HG03280 (cell line): Measurements from ENCODE around the gene MOCS3.
A peak's percentile ranks its signal among the peaks of the same experiment; 100 is the strongest.

ENCODE experiments used
- ATAC-seq: cut with Tn5 transposase; IDR thresholded peaks from one replicate; pipeline ENCODE4 v1.9.1; 2021; ENCODE audit warnings: mild to moderate bottlenecking, moderate library complexity; ENCODE audit not compliant: unreplicated experiment

MOCS3 gene

GRCh38 chr20:50980851-50981713, 22.5 kb downstream of the MOCS3 start:
- ATAC-seq, result no peak

DNA sequence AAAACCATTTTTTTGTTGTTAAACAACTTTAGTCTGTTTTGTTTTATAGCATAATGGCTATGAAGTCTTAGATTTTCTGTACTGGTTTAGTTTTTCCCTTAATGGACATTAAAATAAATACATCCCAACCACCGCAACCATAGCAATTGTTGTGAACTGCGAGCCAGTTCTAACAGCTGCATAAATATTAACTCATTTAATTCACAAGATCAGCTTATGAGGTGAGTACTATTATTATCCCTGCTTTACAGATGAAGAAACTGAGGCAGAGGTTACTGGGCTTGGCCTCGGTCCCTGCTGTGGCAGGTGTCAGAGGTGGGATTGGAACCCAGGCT, 23.1 kb downstream of the MOCS3 start:
- ATAC-seq, result no peak

DNA sequence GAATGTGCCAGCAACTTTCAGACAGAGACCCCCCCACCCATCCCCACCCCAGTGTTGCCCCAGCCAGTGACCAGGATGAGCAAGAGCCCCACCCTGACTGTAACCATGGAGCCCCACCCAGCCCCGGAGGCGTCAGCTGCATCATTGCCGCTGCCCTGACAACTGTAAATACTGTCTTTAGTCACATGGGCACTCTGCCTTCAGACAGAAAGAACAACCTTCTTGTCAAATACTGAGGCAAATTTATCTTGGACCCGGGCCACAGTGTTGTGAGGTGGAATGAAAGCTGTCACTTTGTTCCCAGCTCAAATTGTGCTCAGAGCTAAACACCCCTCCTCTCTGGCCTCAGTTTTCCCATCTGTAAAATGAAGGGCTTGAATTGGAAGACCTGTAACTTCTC, 23.7 kb downstream of the MOCS3 start:
- no peak for ATAC-seq

GRCh38 chr20:50983321-50983720, 24.7 kb downstream of the MOCS3 start:
- no peak for ATAC-seq

DNA sequence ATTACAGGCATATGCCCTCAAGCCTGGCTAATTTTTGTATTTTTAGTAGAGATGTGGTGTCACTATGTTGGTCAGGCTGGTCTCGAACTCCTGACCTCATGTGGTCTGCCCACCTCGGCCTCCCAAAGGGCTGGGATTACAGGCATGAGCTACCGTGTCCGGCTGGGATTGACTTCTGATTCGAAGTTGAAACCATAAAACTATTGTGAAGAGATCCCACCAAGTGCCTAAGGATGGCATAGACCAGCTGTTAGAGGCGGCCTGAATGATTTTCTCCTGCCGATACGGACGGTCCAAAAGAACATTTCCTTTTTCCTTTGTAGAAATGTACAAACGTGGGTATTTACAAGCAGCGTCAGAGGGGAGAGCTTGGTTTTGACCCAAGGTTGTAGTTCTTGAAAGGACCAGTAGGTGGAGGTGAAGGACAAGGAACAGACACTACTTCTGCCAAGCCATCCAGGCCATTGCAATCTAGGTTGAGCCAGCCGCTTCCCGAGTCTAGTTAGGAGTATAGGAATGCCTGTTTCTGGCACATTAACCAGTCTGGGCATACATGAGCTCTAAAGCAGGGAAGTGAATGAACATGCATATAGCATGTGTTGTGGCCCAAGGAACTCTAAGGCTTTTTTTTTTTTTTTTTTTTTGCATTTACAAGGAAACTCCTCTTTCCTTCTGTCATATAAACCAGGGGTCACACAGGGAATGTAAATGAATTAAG, 29.0 kb downstream of the MOCS3 start:
- peak; percentile 68 for ATAC-seq

DNA sequence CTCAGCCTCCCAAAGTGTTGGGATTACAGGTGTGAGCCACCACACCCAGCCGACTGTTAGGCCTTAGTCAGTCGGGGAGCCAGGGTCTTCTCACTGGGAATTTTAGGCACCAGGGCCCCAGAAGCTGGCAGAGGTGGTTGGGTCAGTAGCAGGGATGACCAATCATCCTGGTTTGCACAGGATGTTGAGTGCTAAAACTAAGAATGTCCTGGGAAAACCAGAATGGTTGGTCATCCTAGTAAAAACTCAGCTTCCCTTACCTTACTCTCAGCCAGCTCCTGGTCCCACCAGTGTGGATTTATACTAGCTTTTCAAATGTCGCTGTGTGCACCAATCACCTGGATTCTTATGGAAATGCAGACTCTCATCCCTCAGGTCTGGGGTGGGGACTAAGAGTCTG, 32.5 kb downstream of the MOCS3 start:
- ATAC-seq, result no peak

DNA sequence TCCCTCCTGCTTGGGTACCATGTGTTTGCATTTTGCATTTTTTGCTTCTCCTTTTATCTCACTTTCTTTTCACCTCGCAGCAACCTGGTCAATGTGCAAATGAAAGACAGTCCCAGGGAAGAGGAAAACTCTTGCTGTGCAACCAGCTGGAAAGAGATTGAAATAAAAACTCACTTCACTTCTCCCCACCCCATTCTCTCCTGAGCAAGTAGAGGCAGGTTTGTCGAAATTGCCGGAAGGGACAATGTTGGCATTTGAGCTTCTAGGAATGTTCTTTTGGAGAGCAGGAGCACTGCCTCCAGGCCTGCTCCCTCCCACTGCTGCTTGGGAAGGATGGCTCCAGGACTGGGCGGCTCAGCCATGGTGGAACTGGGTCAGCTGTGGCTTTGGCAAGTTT, 33.7 kb downstream of the MOCS3 start:
- ATAC-seq, result no peak

DNA sequence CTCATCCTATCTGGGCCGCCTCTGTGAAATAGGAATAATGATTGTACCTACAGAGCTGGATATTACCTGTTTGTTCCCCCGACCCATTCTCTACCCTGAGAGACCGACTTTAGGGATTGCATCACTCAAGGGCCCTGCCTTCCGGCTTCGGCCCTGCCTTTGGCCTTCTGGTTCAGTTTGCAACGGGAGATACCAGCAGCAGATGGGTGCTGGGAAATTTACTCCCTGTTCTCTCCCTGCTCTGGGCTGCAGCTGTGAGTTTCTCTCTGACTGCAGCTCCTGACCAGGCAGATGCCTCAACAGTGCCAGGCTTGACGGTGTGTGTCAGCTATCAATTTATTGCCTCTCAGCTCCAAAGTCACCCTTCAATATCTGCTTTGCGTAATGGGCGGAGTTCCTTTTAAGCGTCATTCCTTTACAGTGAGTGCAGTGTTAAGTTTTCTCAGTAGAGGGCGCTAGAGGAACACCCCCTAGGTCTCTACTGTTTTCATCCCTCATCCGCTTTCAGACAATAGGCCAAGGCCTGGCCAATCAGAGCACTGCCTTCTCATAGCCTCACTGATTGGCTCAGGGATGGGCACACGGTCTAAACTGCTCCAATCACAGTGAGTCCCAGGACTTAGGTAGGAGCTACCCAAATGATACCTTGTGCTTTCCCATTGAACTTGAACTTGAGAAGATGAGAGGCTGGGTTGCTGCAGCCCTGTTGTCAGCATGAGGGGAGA, 34.3 kb downstream of the MOCS3 start:
- peak; percentile 76 for ATAC-seq

DNA sequence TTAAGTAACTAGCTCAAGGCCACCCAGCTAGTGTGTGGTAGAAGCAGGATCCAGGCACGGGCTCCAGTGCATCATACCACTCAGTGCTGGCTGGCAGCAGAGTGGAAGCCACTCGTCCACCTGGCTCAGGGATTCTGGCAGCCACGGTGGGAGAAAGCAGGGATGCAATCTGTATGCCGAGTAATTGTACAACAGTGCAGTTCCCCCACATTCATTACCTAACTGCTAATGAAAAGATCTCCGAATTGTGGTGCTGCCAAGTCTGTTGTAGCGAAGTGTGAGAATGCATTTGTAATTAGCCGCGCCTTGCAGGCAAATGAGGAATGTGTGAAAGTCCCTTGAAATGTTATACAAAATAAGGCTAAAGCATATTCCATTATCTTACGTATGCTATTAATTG, 35.3 kb downstream of the MOCS3 start:
- no peak for ATAC-seq

- no peak for ATAC-seq
Observed at GRCh38 chr20:50995506-50995905, 36.9 kb downstream of the MOCS3 start.

- no peak for ATAC-seq
Observed at GRCh38 chr20:50996901-50997865, 38.6 kb downstream of the MOCS3 start.

- no peak for ATAC-seq
Observed at GRCh38 chr20:50999355-50999754, 40.7 kb downstream of the MOCS3 start.

DNA sequence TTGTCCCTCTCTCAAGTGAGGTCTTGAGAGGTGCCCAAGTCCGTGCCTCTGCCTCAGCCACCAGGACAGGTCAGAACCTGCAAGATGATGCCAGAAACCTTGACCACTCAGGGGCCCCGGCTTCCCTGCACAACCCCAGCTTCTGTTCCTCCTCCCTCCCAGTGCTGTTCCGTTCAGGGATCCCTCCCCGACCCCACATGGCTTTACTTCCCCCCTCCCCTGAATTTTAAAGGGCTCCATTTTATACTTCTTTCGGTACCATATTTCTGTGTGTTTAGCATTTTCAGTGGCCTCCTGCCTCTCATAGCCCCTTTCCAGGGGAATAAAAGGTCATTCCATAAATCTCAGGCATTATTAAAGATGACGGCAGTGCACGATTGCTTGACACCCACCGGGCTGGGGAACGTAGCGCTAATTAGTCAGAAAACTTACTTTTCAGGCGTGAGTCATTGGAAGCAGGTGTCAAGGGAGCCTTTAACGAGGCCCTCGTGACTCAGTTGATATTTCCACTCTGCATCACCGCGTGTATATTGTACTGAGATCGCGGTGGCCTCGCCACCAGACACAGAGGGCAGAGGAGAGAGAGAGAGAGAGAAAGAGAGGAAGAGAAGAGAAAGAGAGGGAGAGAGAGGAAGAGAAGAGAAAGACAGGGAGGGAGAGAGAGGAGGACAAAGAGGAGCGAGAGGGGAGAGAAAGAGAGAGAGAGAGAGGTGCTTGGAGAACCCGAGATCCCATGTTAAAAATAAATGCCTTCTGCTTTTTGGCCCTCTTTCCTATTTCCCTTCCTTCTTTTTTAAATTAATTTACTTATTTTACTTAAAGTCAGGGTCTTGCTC, 43.0 kb downstream of the MOCS3 start:
- no peak for ATAC-seq

GRCh38 chr20:51002633-51003032, 44.0 kb downstream of the MOCS3 start:
- no peak for ATAC-seq

- no peak for ATAC-seq
Observed at GRCh38 chr20:51003753-51004152, 45.1 kb downstream of the MOCS3 start.

- no peak for ATAC-seq
Observed at GRCh38 chr20:51004305-51004727, 45.7 kb downstream of the MOCS3 start.

DNA sequence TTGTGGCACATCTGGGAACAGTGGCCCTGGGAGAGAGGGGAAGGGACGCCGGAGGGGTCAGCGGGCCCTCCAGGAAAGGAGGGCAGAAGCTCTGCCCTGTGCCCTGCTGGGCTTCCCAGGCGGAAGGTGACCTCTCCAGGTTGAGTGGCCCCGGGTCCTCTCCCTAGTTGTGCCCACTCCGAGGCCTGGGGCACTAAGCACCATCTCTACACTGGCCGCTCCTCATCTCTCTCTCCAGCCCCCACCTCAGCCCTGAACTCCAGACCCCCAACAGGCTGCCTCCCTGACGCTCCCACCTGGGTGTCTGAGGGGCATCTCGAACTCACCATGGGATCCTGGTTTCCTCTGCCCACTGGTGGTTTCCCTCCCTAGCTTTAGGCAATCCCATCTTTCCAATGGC, 46.2 kb downstream of the MOCS3 start:
- no peak for ATAC-seq

GRCh38 chr20:51005214-51005613, 46.6 kb downstream of the MOCS3 start:
- ATAC-seq, result no peak

GRCh38 chr20:51008718-51009117, 50.1 kb downstream of the MOCS3 start:
- no peak for ATAC-seq
